LNCAP (cell line): Measurements from ENCODE around the gene TMEM135.

Experiments used
- CTCF ChIP-seq: fragments of 450-650 bp; IDR thresholded peaks from 2 replicates; pipeline ENCODE4 v1.5.1; 2017; ENCODE audit warnings: mild to moderate bottlenecking

TMEM135 gene

DNA sequence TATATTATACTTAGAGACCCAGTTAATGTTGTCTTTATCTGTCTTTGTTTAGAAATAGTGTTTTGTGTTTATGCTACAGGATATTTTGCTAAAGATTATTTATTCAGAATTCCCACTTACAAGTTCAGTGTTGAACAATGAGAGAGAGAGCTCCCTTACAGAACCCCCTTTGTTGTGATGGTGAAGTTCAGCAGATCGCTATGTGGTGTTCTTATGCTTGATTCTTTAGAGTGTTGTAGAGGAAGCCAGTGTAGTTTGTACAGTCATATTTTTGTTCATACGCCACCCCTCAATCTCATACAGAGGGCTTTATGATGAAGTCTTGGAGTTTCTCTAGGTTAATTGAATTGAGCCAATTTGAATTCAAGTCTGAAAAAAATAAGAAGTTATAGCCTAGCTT, 150.2 kb downstream of the TMEM135 start:
- no peak for TF ChIP-seq CTCF

DNA sequence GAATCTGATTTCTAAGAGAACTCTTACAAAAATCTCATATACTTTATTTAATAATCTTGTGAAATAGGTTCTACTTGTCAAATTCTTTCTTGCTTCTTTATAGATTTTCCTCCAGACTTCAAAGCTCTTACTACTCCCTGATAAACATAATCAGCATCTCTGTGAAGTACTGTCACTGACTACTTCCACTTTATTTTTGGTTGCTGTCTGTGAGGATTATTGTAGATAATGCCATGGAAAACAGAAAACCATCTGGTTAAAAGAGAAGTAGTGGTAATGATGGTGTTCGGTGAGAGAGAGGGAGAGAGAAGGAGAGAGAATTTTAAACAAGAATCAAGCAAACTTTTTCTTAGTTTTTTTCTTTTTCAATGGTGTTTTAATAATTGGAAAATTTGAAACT, 152.3 kb downstream of the TMEM135 start:
- TF ChIP-seq CTCF = no peak

DNA sequence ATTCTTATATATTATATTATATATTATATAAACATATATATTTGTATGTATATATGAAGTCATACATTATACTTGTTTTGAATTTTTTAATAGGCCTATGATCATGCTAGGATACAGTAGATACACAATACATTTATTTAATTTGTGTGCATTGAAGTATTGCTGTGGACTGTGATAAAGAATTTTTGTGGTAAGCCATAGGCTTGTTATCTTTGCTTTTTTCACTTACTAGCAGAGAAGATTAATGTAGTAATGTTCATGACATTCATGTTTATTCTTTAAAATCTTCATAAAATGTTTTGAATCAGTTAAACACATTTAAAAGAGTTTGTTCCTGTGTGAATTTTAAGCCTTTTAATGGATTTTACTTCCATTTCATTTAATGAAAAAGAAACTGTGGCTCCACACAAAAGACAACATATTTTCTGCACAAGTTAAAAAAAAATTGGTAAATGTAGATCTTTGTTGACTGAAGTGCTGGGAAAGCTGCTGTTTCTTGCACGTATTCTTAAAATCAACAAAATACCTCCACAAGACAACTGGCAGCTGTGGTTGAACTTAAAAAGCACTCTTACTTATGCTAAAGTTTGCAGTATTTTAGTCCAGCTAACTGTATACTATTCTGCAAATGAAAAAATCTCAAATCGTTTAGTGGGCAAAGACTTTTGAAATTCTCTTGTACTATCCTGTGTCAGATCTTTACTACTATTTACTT, 156.2 kb downstream of the TMEM135 start:
- no peak for TF ChIP-seq CTCF

GRCh38 chr11:87194985-87195820, 157.5 kb downstream of the TMEM135 start:
- no peak for TF ChIP-seq CTCF

- TF ChIP-seq CTCF = no peak
These were observed 160.6 kb downstream of the TMEM135 start for GRCh38 chr11:87198266-87198881.

DNA sequence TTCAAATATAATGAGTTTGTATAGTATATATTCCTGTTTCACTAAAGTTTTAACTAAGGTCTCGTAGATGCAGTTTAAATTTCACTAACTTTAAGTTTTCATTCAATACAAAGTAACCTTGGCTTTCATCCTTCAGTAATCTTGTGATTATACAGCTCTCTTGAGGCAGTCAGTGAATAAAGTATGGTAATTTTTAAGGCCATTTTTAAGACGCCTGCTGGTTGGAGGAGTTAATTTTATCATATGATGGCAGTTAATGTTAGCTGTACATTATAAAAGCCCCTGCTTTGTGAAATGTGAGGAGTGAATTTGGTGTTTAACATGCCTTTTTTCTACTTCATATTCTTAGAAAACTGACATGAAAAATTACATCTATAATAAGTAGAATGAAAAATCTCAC, 163.6 kb downstream of the TMEM135 start:
- no peak for TF ChIP-seq CTCF

- no peak for TF ChIP-seq CTCF
These were observed 166.3 kb downstream of the TMEM135 start for GRCh38 chr11:87203907-87204602.
